Subcutaneous abdominal adipose tissue (tissue), 5 donors: ENCODE results near the gene CMTM8.

Experiments
- H3K27ac ChIP-seq: one replicate; pipeline ENCODE4 v1.7.0; 2013; ENCODE audit warnings: low read depth, mild to moderate bottlenecking, inconsistent platforms, low read length, moderate library complexity
- H3K27me3 ChIP-seq, 5 donors: one replicate each; pipeline ENCODE4 v1.7.0; 2013; ENCODE audit warnings: low read length in 5 of 5, inconsistent platforms in 1 of 5; ENCODE audit not compliant: control insufficient read depth in 5 of 5, insufficient read depth in 4 of 5
- H3K36me3 ChIP-seq, 5 donors: one replicate each; pipeline ENCODE4 v1.7.0; 2013; ENCODE audit warnings: low read length in 5 of 5; ENCODE audit not compliant: control insufficient read depth in 5 of 5, insufficient read depth in 5 of 5
- H3K4me1 ChIP-seq, 5 donors: one replicate each; pipeline ENCODE4 v1.7.0; 2013; ENCODE audit warnings: low read length in 5 of 5, mild to moderate bottlenecking in 3 of 5, moderate library complexity in 1 of 5; ENCODE audit not compliant: control insufficient read depth in 5 of 5, insufficient read depth in 5 of 5
- H3K4me3 ChIP-seq, 5 donors: one replicate each; pipeline ENCODE4 v1.7.0; 2013; ENCODE audit warnings: low read length in 5 of 5, low read depth in 1 of 5
- H3K9ac ChIP-seq, 5 donors: one replicate each; pipeline ENCODE4 v1.7.0; 2013; ENCODE audit warnings: low read length in 5 of 5, mild to moderate bottlenecking in 4 of 5, moderate library complexity in 3 of 5
- H3K9me3 ChIP-seq, 5 donors: one replicate each; pipeline ENCODE4 v1.7.0; 2013; ENCODE audit warnings: low read length in 5 of 5; ENCODE audit not compliant: control insufficient read depth in 5 of 5
- donor health status: healthy.
- donor health status: healthy.
- donor health status: healthy.
- donor health status: healthy.
- donor health status: healthy.

CMTM8 gene

GRCh38 chr3:32310918-32311839 is 72.7 kb downstream of the CMTM8 start:
- Histone ChIP-seq H3K27ac (no peak overlapping the region), H3K4me1 (peaks cover 0 to 18% (median 12%) of the 10 kb centered on the region in 5 donors), H3K9ac (no peak overlapping the region), H3K36me3 (no peaks in the 10 kb centered on the region), H3K27me3 (no peaks in the 10 kb centered on the region), H3K4me3 (no peak overlapping the region), H3K9me3 (no peaks in the 10 kb centered on the region)

GRCh38 chr3:32312251-32312650 is 73.8 kb downstream of the CMTM8 start:
- Histone ChIP-seq H3K4me1 (peaks cover 0 to 18% (median 12%) of the 10 kb centered on the region in 5 donors), H3K9me3 (no peaks in the 10 kb centered on the region), H3K4me3 (no peak overlapping the region), H3K27me3 (no peaks in the 10 kb centered on the region), H3K27ac (no peak overlapping the region), H3K36me3 (no peaks in the 10 kb centered on the region), H3K9ac (no peak overlapping the region)

GRCh38 chr3:32313169-32313568 is 74.7 kb downstream of the CMTM8 start:
- no peak overlapping the region for H3K9ac ChIP-seq
- H3K27me3 ChIP-seq, result no peaks in the 10 kb centered on the region
- H3K4me3 ChIP-seq, result no peak overlapping the region
- peaks cover 0 to 18% (median 12%) of the 10 kb centered on the region in 5 donors for H3K4me1 ChIP-seq
- no peaks in the 10 kb centered on the region for H3K36me3 ChIP-seq
- H3K27ac ChIP-seq, result no peak overlapping the region
- H3K9me3 ChIP-seq, result no peaks in the 10 kb centered on the region

GRCh38 chr3:32313723-32314473 is 75.4 kb downstream of the CMTM8 start:
- H3K4me3 ChIP-seq, result no peak overlapping the region
- no peaks in the 10 kb centered on the region for H3K9me3 ChIP-seq
- H3K4me1 ChIP-seq, result peaks cover 0 to 18% (median 12%) of the 10 kb centered on the region in 5 donors
- H3K9ac ChIP-seq, result no peak overlapping the region
- no peaks in the 10 kb centered on the region for H3K36me3 ChIP-seq
- H3K27ac ChIP-seq, result no peak overlapping the region
- no peaks in the 10 kb centered on the region for H3K27me3 ChIP-seq

GRCh38 chr3:32315441-32315840 is 77.0 kb downstream of the CMTM8 start:
- Histone ChIP-seq H3K27ac (no peak overlapping the region), H3K9me3 (no peaks in the 10 kb centered on the region), H3K9ac (no peak overlapping the region), H3K27me3 (no peaks in the 10 kb centered on the region), H3K4me1 (peaks cover 0 to 10% (median 7%) of the 10 kb centered on the region in 5 donors), H3K36me3 (no peaks in the 10 kb centered on the region), H3K4me3 (no peak overlapping the region)

GRCh38 chr3:32316319-32316718 is 77.8 kb downstream of the CMTM8 start:
- Histone ChIP-seq H3K27ac (no peak overlapping the region), H3K9ac (no peak overlapping the region), H3K36me3 (no peaks in the 10 kb centered on the region), H3K27me3 (no peaks in the 10 kb centered on the region), H3K4me3 (no peak overlapping the region), H3K9me3 (no peaks in the 10 kb centered on the region), H3K4me1 (peaks cover 0 to 7% (median 4%) of the 10 kb centered on the region in 5 donors)

GRCh38 chr3:32316976-32317375 is 78.5 kb downstream of the CMTM8 start:
- no peak overlapping the region for H3K27ac ChIP-seq
- H3K36me3 ChIP-seq, result no peaks in the 10 kb centered on the region
- H3K9me3 ChIP-seq, result no peaks in the 10 kb centered on the region
- H3K27me3 ChIP-seq, result no peaks in the 10 kb centered on the region
- no peak overlapping the region for H3K9ac ChIP-seq
- peaks cover 0 to 9% (median 5%) of the 10 kb centered on the region in 5 donors for H3K4me1 ChIP-seq
- H3K4me3 ChIP-seq, result no peak overlapping the region

GRCh38 chr3:32319607-32320006 is 81.1 kb downstream of the CMTM8 start:
- H3K9me3 ChIP-seq, result no peaks in the 10 kb centered on the region
- H3K4me1 ChIP-seq, result peaks cover 0 to 16% (median 8%) of the 10 kb centered on the region in 5 donors
- no peaks in the 10 kb centered on the region for H3K27me3 ChIP-seq
- no peak overlapping the region for H3K4me3 ChIP-seq
- no peaks in the 10 kb centered on the region for H3K36me3 ChIP-seq
- H3K9ac ChIP-seq, result no peak overlapping the region
- no peak overlapping the region for H3K27ac ChIP-seq

GRCh38 chr3:32320080-32320479 is 81.6 kb downstream of the CMTM8 start:
- no peaks in the 10 kb centered on the region for H3K9me3 ChIP-seq
- H3K27ac ChIP-seq, result no peak overlapping the region
- H3K36me3 ChIP-seq, result no peaks in the 10 kb centered on the region
- H3K27me3 ChIP-seq, result no peaks in the 10 kb centered on the region
- no peak overlapping the region for H3K4me3 ChIP-seq
- H3K4me1 ChIP-seq, result peaks cover 0 to 16% (median 8%) of the 10 kb centered on the region in 5 donors
- no peak overlapping the region for H3K9ac ChIP-seq
